GM18873 (cell line): ENCODE results near the gene LILRB3.
"Not testable (repeated sequence)": the region's sequence is repeated elsewhere in the genome, so short reads cannot be mapped to it uniquely, and the experiment has no call there.

ENCODE experiments used
- ATAC-seq: cut with Tn5 transposase; IDR thresholded peaks from one replicate; pipeline ENCODE4 v1.9.1; 2021; ENCODE audit warnings: mild to moderate bottlenecking, moderate library complexity, moderate number of reproducible peaks; ENCODE audit not compliant: unreplicated experiment, low FRiP score

The LILRB3 gene

GRCh38 chr19:54171736-54172431 is 50.9 kb downstream of the LILRB3 start:
- ATAC-seq: not testable (repeated sequence)

DNA sequence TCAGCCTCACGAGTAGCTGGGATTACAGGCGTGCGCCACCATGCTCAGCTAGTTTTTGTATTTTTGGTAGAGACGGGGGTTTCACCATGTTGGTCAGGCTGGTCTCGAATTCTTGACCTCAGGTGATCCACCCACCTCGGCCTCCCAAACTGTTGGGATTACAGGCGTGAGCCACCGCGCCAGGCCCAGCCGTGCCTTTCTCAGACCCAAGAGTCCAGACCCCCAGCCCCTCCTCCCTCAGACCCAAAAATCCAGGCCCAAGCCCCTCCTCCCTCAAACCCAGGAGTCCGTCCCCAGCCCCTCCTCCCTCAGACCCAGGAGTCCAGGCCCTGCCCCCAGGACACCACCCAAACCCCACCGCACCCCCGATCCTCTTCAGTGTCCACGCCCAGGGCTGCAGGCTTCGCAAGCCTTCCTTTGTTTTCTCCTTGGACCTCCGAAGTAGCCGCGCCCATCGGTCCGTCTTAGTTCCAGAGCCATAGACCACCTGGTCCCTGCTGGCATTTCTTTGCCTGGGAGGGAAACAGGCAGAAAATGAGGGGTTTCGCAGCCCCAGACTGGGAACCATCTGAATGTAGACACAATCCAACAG is 53.6 kb downstream of the LILRB3 start:
- no peak for ATAC-seq

DNA sequence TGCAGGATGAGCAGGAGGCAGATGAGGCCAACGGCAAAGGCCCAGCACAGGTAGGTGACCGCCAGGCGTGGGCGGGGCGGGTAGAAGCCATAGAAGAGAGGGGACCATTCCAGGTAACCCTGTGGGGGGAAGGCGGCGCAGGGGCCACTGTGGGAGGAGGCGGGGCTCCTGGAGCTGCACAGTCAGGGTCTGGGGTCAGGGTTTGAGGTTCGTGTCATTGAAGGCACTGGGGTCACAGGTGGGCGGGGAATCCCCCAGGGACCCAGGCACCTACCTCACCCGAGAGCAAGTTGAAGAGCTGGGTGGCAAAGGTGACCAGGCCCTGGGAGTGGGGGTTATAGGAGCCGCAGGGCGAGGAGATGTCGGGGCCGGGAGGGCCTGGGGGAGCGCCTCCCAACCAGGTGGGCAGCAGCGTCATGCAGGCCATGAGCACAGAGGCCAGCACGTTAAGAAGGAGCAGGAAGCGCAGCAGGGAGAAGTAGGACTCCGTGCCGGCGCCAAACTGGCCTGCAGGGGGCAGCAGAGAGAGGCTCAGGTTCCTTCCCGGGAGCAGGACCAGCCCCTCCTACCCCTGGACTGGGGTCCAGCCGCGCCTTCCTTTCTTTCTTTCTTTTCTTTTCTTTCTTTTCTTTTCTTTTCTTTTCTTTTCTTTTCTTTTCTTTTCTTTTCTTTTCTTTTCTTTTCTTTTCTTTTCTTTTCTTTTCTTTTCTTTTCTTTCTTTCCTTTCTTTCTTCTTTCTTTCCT is 54.5 kb downstream of the LILRB3 start:
- no peak for ATAC-seq
